MM.1S (cell line): ENCODE results near the gene SYNE1.

Experiments used
- DNase-seq: peaks from one replicate; pipeline ENCODE4 v3.0.0-alpha.2; 2015
- H2AFZ ChIP-seq: fragments of 300-600 bp; sonication (generic); 2 replicates; pipeline ENCODE4 v1.6.0; 2016; ENCODE audit warnings: antibody characterized with exemption, low read length
- H3F3A ChIP-seq: fragments of 300-600 bp; sonication (generic); 2 replicates; pipeline ENCODE4 v1.6.1; 2016; ENCODE audit warnings: mild to moderate bottlenecking, antibody characterized with exemption, low read length, moderate library complexity, mixed read lengths; ENCODE audit not compliant: insufficient read depth
- H3K27ac ChIP-seq: fragments of 300-600 bp; sonication (generic); 2 replicates; pipeline ENCODE4 v1.5.1; 2016; ENCODE audit warnings: mild to moderate bottlenecking, low read length
- H3K27me3 ChIP-seq: fragments of 300-600 bp; sonication (generic); replicated peaks from 2 replicates; pipeline ENCODE4 v1.6.0; 2016; ENCODE audit warnings: low read length; ENCODE audit not compliant: insufficient read depth
- H3K36me3 ChIP-seq: fragments of 300-600 bp; sonication (generic); replicated peaks from 2 replicates; pipeline ENCODE4 v1.6.1; 2016; ENCODE audit warnings: mild to moderate bottlenecking, low read length, mixed read lengths; ENCODE audit not compliant: insufficient read depth
- H3K4me1 ChIP-seq: fragments of 300-600 bp; sonication (generic); 2 replicates; pipeline ENCODE4 v1.6.1; 2016; ENCODE audit warnings: low read length, mixed read lengths
- H3K4me2 ChIP-seq: fragments of 300-600 bp; sonication (generic); 2 replicates; pipeline ENCODE4 v1.6.0; 2016; ENCODE audit warnings: low read depth, low read length
- H3K4me3 ChIP-seq: fragments of 300-600 bp; sonication (generic); 2 replicates; pipeline ENCODE4 v1.5.1; 2016; ENCODE audit warnings: low read length, mixed read lengths
- H3K79me2 ChIP-seq: fragments of 300-600 bp; sonication (generic); 2 replicates; pipeline ENCODE4 v1.6.1; 2016; ENCODE audit warnings: mixed run types, low read length, mixed read lengths
- H3K9ac ChIP-seq: fragments of 300-600 bp; sonication (generic); 2 replicates; pipeline ENCODE4 v1.6.1; 2016; ENCODE audit warnings: low read length, mixed read lengths
- H3K9me2 ChIP-seq: fragments of 300-600 bp; sonication (generic); replicated peaks from 2 replicates; pipeline ENCODE4 v1.6.1; 2016; ENCODE audit warnings: mild to moderate bottlenecking, low read length, mixed read lengths; ENCODE audit not compliant: insufficient read depth
- H3K9me3 ChIP-seq: fragments of 300-600 bp; sonication (generic); replicated peaks from 2 replicates; pipeline ENCODE4 v1.6.1; 2016; ENCODE audit warnings: mild to moderate bottlenecking, low read length, mixed read lengths; ENCODE audit not compliant: insufficient read depth
- H4K20me1 ChIP-seq: fragments of 300-600 bp; sonication (generic); 2 replicates; pipeline ENCODE4 v1.6.1; 2016; ENCODE audit warnings: mild to moderate bottlenecking, low read length, moderate library complexity, mixed read lengths; ENCODE audit not compliant: insufficient read depth
- CTCF ChIP-seq: fragments of 300-600 bp; sonication (generic); IDR thresholded peaks from 2 replicates; pipeline ENCODE4 v1.5.1; 2016; ENCODE audit warnings: antibody characterized with exemption, low read length, mixed read lengths
- EZH2 ChIP-seq: fragments of 300-600 bp; sonication (generic); optimal IDR thresholded peaks from 2 replicates; pipeline ENCODE3; 2017; ENCODE audit warnings: low read depth, mild to moderate bottlenecking, antibody characterized with exemption, low read length, mixed read lengths
- EZH2phosphoT487 ChIP-seq: fragments of 300-600 bp; sonication (generic); IDR thresholded peaks from 2 replicates; pipeline ENCODE4 v1.6.1; 2018; ENCODE audit warnings: antibody characterized with exemption, low read length

The SYNE1 gene

GRCh38 chr6:152474354-152474753 is 162.8 kb downstream of the SYNE1 start:
- no peak overlapping the region for H2AFZ ChIP-seq
- H3K79me2 ChIP-seq, result no peaks in the 10 kb centered on the region
- H3K27ac ChIP-seq, result no peak overlapping the region
- no peak overlapping the region for H3K4me3 ChIP-seq
- no peaks in the 10 kb centered on the region for H3K4me1 ChIP-seq
- no peaks in the 10 kb centered on the region for H3K9me3 ChIP-seq
- no peaks in the 10 kb centered on the region for H3K27me3 ChIP-seq
- H3K9ac ChIP-seq, result no peak overlapping the region
- H3K4me2 ChIP-seq, result no peak overlapping the region
- H3K9me2 ChIP-seq, result no peaks in the 10 kb centered on the region
- H3K36me3 ChIP-seq, result no peaks in the 10 kb centered on the region
- DNase-seq, result no peak
- no peak for TF ChIP-seq EZH2phosphoT487
- no peak for TF ChIP-seq CTCF
- no peak for TF ChIP-seq EZH2
- H4K20me1 ChIP-seq, result no peaks in the 10 kb centered on the region
- no peaks in the 10 kb centered on the region for H3F3A ChIP-seq

GRCh38 chr6:152472325-152472724 is 164.8 kb downstream of the SYNE1 start:
- no peaks in the 10 kb centered on the region for H3K36me3 ChIP-seq
- H3K4me1 ChIP-seq, result no peaks in the 10 kb centered on the region
- no peak overlapping the region for H2AFZ ChIP-seq
- H3F3A ChIP-seq, result no peaks in the 10 kb centered on the region
- no peaks in the 10 kb centered on the region for H3K9me2 ChIP-seq
- DNase-seq, result no peak
- H3K27ac ChIP-seq, result no peak overlapping the region
- no peaks in the 10 kb centered on the region for H3K79me2 ChIP-seq
- TF ChIP-seq CTCF (no peak), EZH2phosphoT487 (no peak), EZH2 (no peak)
- H3K27me3 ChIP-seq, result no peaks in the 10 kb centered on the region
- no peak overlapping the region for H3K4me2 ChIP-seq
- H3K4me3 ChIP-seq, result no peak overlapping the region
- H4K20me1 ChIP-seq, result no peaks in the 10 kb centered on the region
- no peak overlapping the region for H3K9ac ChIP-seq
- no peaks in the 10 kb centered on the region for H3K9me3 ChIP-seq

- Histone ChIP-seq H3K9me2 (no peaks in the 10 kb centered on the region), H3K36me3 (no peaks in the 10 kb centered on the region), H2AFZ (no peak overlapping the region), H3K4me2 (no peak overlapping the region), H3K9me3 (no peaks in the 10 kb centered on the region), H3K4me3 (no peak overlapping the region), H3K9ac (no peak overlapping the region), H3K27ac (no peak overlapping the region), H3K79me2 (no peaks in the 10 kb centered on the region), H4K20me1 (no peaks in the 10 kb centered on the region), H3K27me3 (no peaks in the 10 kb centered on the region), H3K4me1 (no peaks in the 10 kb centered on the region), H3F3A (no peaks in the 10 kb centered on the region)
- DNase-seq, result no peak
- TF ChIP-seq CTCF (no peak), EZH2phosphoT487 (no peak), EZH2 (no peak)
Measured at GRCh38 chr6:152471456-152472265, 165.5 kb downstream of the SYNE1 start.
